ENCODE data around the gene PCDHB12.
"Not testable (repeated sequence)": the region's sequence is repeated elsewhere in the genome, so short reads cannot be mapped to it uniquely, and the experiment has no call there.

Gene PCDHB12

DNA sequence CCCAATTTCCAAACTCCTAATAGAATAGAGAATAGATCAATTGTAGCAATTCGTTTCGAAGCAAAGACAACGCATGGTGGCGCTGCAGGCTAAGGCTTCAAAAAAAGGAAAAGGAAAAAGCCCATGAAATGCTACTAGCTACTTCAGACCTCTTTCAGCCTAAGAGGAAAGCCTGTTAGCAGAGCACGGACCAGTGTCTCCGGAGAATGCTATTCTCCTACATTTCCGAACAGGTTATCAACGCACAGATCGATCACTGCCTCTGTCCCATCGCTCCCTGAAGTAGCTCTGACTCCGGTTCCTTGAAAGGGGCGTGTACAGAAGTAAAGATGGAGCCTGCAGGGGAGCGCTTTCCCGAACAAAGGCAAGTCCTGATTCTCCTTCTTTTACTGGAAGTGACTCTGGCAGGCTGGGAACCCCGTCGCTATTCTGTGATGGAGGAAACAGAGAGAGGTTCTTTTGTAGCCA is 36.8 kb downstream of the PCDHB12 start, which contains the start of gene PCDHB15:
Gene PCDHB15, plus strand, starts transcription at position 146 of the 468 bp plus-strand sequence. Its CDS starts 184 bp downstream, at position 330.
- TF ChIP-seq, protein P1, sequence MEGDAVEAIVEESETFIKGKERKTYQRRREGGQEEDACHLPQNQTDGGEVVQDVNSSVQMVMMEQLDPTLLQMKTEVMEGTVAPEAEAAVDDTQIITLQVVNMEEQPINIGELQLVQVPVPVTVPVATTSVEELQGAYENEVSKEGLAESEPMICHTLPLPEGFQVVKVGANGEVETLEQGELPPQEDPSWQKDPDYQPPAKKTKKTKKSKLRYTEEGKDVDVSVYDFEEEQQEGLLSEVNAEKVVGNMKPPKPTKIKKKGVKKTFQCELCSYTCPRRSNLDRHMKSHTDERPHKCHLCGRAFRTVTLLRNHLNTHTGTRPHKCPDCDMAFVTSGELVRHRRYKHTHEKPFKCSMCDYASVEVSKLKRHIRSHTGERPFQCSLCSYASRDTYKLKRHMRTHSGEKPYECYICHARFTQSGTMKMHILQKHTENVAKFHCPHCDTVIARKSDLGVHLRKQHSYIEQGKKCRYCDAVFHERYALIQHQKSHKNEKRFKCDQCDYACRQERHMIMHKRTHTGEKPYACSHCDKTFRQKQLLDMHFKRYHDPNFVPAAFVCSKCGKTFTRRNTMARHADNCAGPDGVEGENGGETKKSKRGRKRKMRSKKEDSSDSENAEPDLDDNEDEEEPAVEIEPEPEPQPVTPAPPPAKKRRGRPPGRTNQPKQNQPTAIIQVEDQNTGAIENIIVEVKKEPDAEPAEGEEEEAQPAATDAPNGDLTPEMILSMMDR (IDR thresholded peaks at IDR 0.05), result no peak
- Histone ChIP-seq H3K4me3 (ENCODE audit: low read depth in 1 of 2, low read length in 1 of 2) (no peak within 1 kb of the TSS), H3K9me3 (peaks cover 33% of the 10 kb centered on the region), H3K27me3 (peaks cover 16% of the 10 kb centered on the region), H3K27ac (no peak within 1 kb of the TSS), H3K4me1 (ENCODE audit: control insufficient read depth in 1 of 2, insufficient read depth in 1 of 2, low read depth in 1 of 2, low read length in 1 of 2) (no peaks in the 10 kb centered on the region), H3K36me3 (no peaks in the 10 kb centered on the region)

DNA sequence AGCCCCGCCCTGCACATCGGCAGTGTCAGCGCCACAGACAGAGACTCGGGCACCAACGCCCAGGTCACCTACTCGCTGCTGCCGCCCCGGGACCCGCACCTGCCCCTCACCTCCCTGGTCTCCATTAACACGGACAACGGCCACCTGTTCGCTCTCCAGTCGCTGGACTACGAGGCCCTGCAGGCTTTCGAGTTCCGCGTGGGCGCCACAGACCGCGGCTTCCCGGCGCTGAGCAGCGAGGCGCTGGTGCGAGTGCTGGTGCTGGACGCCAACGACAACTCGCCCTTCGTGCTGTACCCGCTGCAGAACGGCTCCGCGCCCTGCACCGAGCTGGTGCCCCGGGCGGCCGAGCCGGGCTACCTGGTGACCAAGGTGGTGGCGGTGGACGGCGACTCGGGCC is 38.5 kb downstream of the PCDHB12 start:
- H3K9me3 ChIP-seq, result peaks cover 17% of the 10 kb centered on the region
- not testable (repeated sequence) for H3K27me3 ChIP-seq; H3K4me1 ChIP-seq (ENCODE audit: control insufficient read depth in 1 of 2, insufficient read depth in 1 of 2, low read depth in 1 of 2, low read length in 1 of 2); H3K4me3 ChIP-seq (ENCODE audit: low read depth in 1 of 2, low read length in 1 of 2); H3K27ac ChIP-seq; H3K36me3 ChIP-seq

DNA sequence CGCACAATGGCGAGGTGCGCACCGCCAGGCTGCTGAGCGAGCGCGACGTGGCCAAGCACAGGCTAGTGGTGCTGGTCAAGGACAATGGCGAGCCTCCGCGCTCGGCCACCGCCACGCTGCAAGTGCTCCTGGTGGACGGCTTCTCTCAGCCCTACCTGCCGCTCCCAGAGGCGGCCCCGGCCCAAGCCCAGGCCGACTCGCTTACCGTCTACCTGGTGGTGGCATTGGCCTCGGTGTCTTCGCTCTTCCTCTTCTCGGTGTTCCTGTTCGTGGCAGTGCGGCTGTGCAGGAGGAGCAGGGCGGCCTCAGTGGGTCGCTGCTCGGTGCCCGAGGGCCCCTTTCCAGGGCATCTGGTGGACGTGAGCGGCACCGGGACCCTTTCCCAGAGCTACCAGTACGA is 38.9 kb downstream of the PCDHB12 start:
- H3K4me1 ChIP-seq (ENCODE audit: control insufficient read depth in 1 of 2, insufficient read depth in 1 of 2, low read depth in 1 of 2, low read length in 1 of 2); H3K27me3 ChIP-seq; H3K27ac ChIP-seq; H3K36me3 ChIP-seq; H3K4me3 ChIP-seq (ENCODE audit: low read depth in 1 of 2, low read length in 1 of 2): not testable (repeated sequence)
- peaks cover 17% of the 10 kb centered on the region for H3K9me3 ChIP-seq

DNA sequence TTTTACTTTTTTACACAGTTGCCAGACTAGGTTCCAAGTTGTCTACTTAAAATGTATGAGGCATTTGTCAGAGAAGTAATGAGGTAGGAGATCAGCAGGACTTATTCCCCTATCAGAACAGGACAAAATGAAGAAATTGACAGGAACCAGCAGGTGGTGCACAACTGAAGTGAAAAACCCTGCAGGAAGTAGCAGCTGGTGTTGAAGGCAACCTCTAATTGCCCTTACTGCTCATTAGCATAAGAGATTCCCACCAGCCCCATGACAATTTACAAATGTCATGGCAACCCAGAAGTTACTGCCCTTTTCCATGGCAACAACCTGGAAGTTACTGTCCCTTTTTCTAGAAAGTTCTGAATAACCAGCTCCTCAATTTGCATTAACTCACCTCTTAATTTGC is 42.1 kb downstream of the PCDHB12 start:
- H3K4me1 ChIP-seq (ENCODE audit: control insufficient read depth in 1 of 2, insufficient read depth in 1 of 2, low read depth in 1 of 2, low read length in 1 of 2), result no peaks in the 10 kb centered on the region
- H3K27ac ChIP-seq, result no peak overlapping the region
- TF ChIP-seq, protein P1 (IDR thresholded peaks at IDR 0.05), result no peak
- H3K9me3 ChIP-seq, result peaks cover 25% of the 10 kb centered on the region
- H3K27me3 ChIP-seq, result no peaks in the 10 kb centered on the region
- H3K4me3 ChIP-seq (ENCODE audit: low read depth in 1 of 2, low read length in 1 of 2), result no peak overlapping the region
- no peaks in the 10 kb centered on the region for H3K36me3 ChIP-seq

DNA sequence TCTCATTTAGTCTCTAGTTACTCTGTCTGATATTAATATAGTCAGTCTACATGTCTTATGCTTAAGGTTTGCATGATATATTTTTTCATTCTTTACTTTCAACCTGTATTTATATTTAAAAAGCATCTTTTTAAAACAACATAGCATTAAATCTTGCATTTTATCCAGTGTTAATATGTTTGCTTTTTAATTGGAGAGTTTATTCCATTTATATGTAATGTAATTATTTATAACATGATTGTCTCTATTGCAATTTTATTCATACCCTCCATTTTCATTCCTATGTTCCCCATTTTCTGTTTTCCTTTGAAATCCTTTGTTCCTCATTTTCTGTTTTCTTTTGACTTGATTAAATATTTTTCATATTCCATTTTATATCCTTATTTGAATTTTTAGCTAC is 49.9 kb downstream of the PCDHB12 start:
- TF ChIP-seq, protein P1 (IDR thresholded peaks at IDR 0.05), result no peak
- Histone ChIP-seq H3K4me3 (ENCODE audit: low read depth in 1 of 2, low read length in 1 of 2) (no peak overlapping the region), H3K36me3 (no peaks in the 10 kb centered on the region), H3K9me3 (peaks cover 68% of the 10 kb centered on the region), H3K27ac (no peak overlapping the region), H3K4me1 (ENCODE audit: control insufficient read depth in 1 of 2, insufficient read depth in 1 of 2, low read depth in 1 of 2, low read length in 1 of 2) (no peaks in the 10 kb centered on the region), H3K27me3 (no peaks in the 10 kb centered on the region)

DNA sequence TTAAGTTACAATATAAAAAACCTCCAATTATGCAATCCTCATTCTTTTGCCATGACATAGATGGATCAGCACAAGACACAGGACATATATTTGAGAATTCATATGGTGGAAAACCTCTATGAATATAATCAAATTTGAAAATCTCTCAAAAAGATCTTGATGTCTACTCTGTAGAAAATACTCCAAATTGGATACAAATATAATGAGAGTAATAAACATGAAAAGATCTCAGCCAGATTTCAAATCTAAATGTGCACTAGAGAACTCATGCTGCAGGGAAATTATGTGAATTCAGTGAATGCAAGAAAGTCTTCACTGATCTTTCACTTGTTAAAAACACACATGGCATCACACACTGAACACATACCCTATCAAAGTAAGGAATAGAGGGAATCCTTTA is 50.4 kb downstream of the PCDHB12 start:
- no peaks in the 10 kb centered on the region for H3K36me3 ChIP-seq
- no peaks in the 10 kb centered on the region for H3K27me3 ChIP-seq
- H3K27ac ChIP-seq, result no peak overlapping the region
- H3K9me3 ChIP-seq, result peaks cover 68% of the 10 kb centered on the region
- H3K4me3 ChIP-seq (ENCODE audit: low read depth in 1 of 2, low read length in 1 of 2), result no peak overlapping the region
- no peaks in the 10 kb centered on the region for H3K4me1 ChIP-seq (ENCODE audit: control insufficient read depth in 1 of 2, insufficient read depth in 1 of 2, low read depth in 1 of 2, low read length in 1 of 2)
- TF ChIP-seq, protein P1 (IDR thresholded peaks at IDR 0.05), result no peak
